Right kidney (tissue), 1 donor: ENCODE measurements around the gene SNRNP200.

Experiments used
- DNase-seq: peaks from one replicate; pipeline ENCODE4 v3.0.0-alpha.2; 2016

SNRNP200 gene

GRCh38 chr2:96250188-96250587, 55.2 kb downstream of the SNRNP200 start:
- DNase-seq = no peak

- no peak for DNase-seq
Observed at GRCh38 chr2:96249654-96250053, 55.7 kb downstream of the SNRNP200 start.

- no peak for DNase-seq
Observed at GRCh38 chr2:96248624-96249023, 56.7 kb downstream of the SNRNP200 start.

- DNase-seq = no peak
Observed at GRCh38 chr2:96247896-96248295, 57.5 kb downstream of the SNRNP200 start.

- no peak for DNase-seq
Observed at GRCh38 chr2:96247009-96247408, 58.3 kb downstream of the SNRNP200 start.

- no peak for DNase-seq
Observed at GRCh38 chr2:96245609-96246390, 59.5 kb downstream of the SNRNP200 start.

GRCh38 chr2:96243843-96244242, 61.5 kb downstream of the SNRNP200 start:
- DNase-seq = no peak

GRCh38 chr2:96241900-96242611, 63.3 kb downstream of the SNRNP200 start:
- DNase-seq = no peak

GRCh38 chr2:96241227-96241626, 64.1 kb downstream of the SNRNP200 start:
- DNase-seq = no peak

GRCh38 chr2:96240341-96241038, 64.9 kb downstream of the SNRNP200 start:
- no peak for DNase-seq

- DNase-seq = no peak
Observed at GRCh38 chr2:96239745-96240264, 65.5 kb downstream of the SNRNP200 start.

GRCh38 chr2:96239091-96239490, 66.3 kb downstream of the SNRNP200 start:
- no peak for DNase-seq

GRCh38 chr2:96238266-96238665, 67.1 kb downstream of the SNRNP200 start:
- no peak for DNase-seq

GRCh38 chr2:96236882-96237281, 68.5 kb downstream of the SNRNP200 start:
- no peak for DNase-seq

- no peak for DNase-seq
Observed at GRCh38 chr2:96233880-96234316, 71.4 kb downstream of the SNRNP200 start.

- no peak for DNase-seq
Observed at GRCh38 chr2:96233436-96233835, 71.9 kb downstream of the SNRNP200 start.

GRCh38 chr2:96231316-96231715, 74.0 kb downstream of the SNRNP200 start:
- no peak for DNase-seq

- DNase-seq = no peak
Observed at GRCh38 chr2:96225016-96225533, 80.3 kb downstream of the SNRNP200 start.
